MM.1S (cell line): ENCODE data around the gene SART3.

Experiments
- DNase-seq: peaks from one replicate; pipeline ENCODE4 v3.0.0-alpha.2; 2015
- H2AFZ ChIP-seq: fragments of 300-600 bp; sonication (generic); 2 replicates; pipeline ENCODE4 v1.6.0; 2016; ENCODE audit warnings: antibody characterized with exemption, low read length
- H3F3A ChIP-seq: fragments of 300-600 bp; sonication (generic); 2 replicates; pipeline ENCODE4 v1.6.1; 2016; ENCODE audit warnings: mild to moderate bottlenecking, antibody characterized with exemption, low read length, moderate library complexity, mixed read lengths; ENCODE audit not compliant: insufficient read depth
- H3K27ac ChIP-seq: fragments of 300-600 bp; sonication (generic); 2 replicates; pipeline ENCODE4 v1.5.1; 2016; ENCODE audit warnings: mild to moderate bottlenecking, low read length
- H3K27me3 ChIP-seq: fragments of 300-600 bp; sonication (generic); replicated peaks from 2 replicates; pipeline ENCODE4 v1.6.0; 2016; ENCODE audit warnings: low read length; ENCODE audit not compliant: insufficient read depth
- H3K36me3 ChIP-seq: fragments of 300-600 bp; sonication (generic); replicated peaks from 2 replicates; pipeline ENCODE4 v1.6.1; 2016; ENCODE audit warnings: mild to moderate bottlenecking, low read length, mixed read lengths; ENCODE audit not compliant: insufficient read depth
- H3K4me1 ChIP-seq: fragments of 300-600 bp; sonication (generic); 2 replicates; pipeline ENCODE4 v1.6.1; 2016; ENCODE audit warnings: low read length, mixed read lengths
- H3K4me2 ChIP-seq: fragments of 300-600 bp; sonication (generic); 2 replicates; pipeline ENCODE4 v1.6.0; 2016; ENCODE audit warnings: low read depth, low read length
- H3K4me3 ChIP-seq: fragments of 300-600 bp; sonication (generic); 2 replicates; pipeline ENCODE4 v1.5.1; 2016; ENCODE audit warnings: low read length, mixed read lengths
- H3K79me2 ChIP-seq: fragments of 300-600 bp; sonication (generic); 2 replicates; pipeline ENCODE4 v1.6.1; 2016; ENCODE audit warnings: mixed run types, low read length, mixed read lengths
- H3K9ac ChIP-seq: fragments of 300-600 bp; sonication (generic); 2 replicates; pipeline ENCODE4 v1.6.1; 2016; ENCODE audit warnings: low read length, mixed read lengths
- H3K9me2 ChIP-seq: fragments of 300-600 bp; sonication (generic); replicated peaks from 2 replicates; pipeline ENCODE4 v1.6.1; 2016; ENCODE audit warnings: mild to moderate bottlenecking, low read length, mixed read lengths; ENCODE audit not compliant: insufficient read depth
- H3K9me3 ChIP-seq: fragments of 300-600 bp; sonication (generic); replicated peaks from 2 replicates; pipeline ENCODE4 v1.6.1; 2016; ENCODE audit warnings: mild to moderate bottlenecking, low read length, mixed read lengths; ENCODE audit not compliant: insufficient read depth
- H4K20me1 ChIP-seq: fragments of 300-600 bp; sonication (generic); 2 replicates; pipeline ENCODE4 v1.6.1; 2016; ENCODE audit warnings: mild to moderate bottlenecking, low read length, moderate library complexity, mixed read lengths; ENCODE audit not compliant: insufficient read depth
- CTCF ChIP-seq: fragments of 300-600 bp; sonication (generic); IDR thresholded peaks from 2 replicates; pipeline ENCODE4 v1.5.1; 2016; ENCODE audit warnings: antibody characterized with exemption, low read length, mixed read lengths
- EZH2 ChIP-seq: fragments of 300-600 bp; sonication (generic); optimal IDR thresholded peaks from 2 replicates; pipeline ENCODE3; 2017; ENCODE audit warnings: low read depth, mild to moderate bottlenecking, antibody characterized with exemption, low read length, mixed read lengths
- EZH2phosphoT487 ChIP-seq: fragments of 300-600 bp; sonication (generic); IDR thresholded peaks from 2 replicates; pipeline ENCODE4 v1.6.1; 2018; ENCODE audit warnings: antibody characterized with exemption, low read length

The SART3 gene

DNA sequence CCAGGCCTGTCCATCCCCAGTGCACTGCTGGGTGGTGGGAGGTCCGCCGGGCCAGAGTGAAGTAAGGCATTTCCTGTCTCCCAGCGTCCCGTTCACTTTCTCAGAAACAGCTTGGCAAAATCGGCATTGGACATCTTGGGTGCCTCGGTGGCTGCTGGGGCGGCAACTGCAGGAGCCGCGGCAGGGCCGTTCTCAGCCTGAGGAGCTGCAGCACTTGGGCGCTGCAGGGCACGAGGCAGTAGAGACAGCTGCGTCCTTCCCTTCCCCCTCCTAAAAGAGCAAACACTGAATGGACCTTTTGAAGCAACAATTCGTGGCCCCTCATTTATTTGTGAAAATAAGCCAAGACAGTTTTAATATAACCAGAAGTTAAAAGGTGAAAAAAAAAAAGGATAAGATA is 37.6 kb downstream of the SART3 start:
- Histone ChIP-seq H2AFZ (no peak overlapping the region), H3K9ac (no peak overlapping the region), H3K27me3 (no peaks in the 10 kb centered on the region), H4K20me1 (peaks cover 19% of the 10 kb centered on the region), H3K9me3 (no peaks in the 10 kb centered on the region), H3K9me2 (no peaks in the 10 kb centered on the region), H3K4me2 (no peak overlapping the region), H3F3A (peaks cover 22% of the 10 kb centered on the region), H3K4me3 (no peak overlapping the region), H3K4me1 (peaks cover 15% of the 10 kb centered on the region), H3K27ac (no peak overlapping the region), H3K79me2 (peaks cover 84% of the 10 kb centered on the region), H3K36me3 (peaks cover 51% of the 10 kb centered on the region)
- no peak for DNase-seq
- no peak for TF ChIP-seq CTCF
- no peak for TF ChIP-seq EZH2phosphoT487
- TF ChIP-seq EZH2 = no peak

DNA sequence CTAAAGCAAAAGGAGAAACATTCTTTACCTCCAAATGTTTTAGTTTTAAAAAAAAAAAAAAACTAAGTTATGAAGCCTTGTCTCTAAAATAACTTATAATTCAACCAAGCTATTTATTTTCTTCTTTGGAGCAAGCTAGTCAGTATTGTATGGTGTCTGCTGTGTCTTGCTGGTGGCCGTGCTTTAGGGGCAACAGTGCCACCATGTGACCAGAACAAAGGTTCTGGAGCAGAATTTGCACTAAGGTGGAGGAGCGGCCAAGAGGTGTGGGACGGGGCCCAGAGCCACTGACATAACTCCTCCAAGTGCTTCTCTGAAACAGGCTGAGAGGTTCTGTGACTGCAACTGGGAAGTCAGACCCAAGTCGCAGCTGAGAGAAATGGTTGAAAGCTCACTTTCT is 41.4 kb downstream of the SART3 start:
- Histone ChIP-seq H3K9ac (no peak overlapping the region), H3K9me3 (no peaks in the 10 kb centered on the region), H3K36me3 (peaks cover 33% of the 10 kb centered on the region), H3K4me2 (no peak overlapping the region), H2AFZ (no peak overlapping the region), H3K79me2 (peaks cover 86% of the 10 kb centered on the region), H3K4me3 (no peak overlapping the region), H4K20me1 (peaks cover 5% of the 10 kb centered on the region; the same call in 1 of the 2 replicates), H3F3A (peaks cover 13% of the 10 kb centered on the region; the same call in 1 of the 2 replicates), H3K4me1 (0 out of 2 replicates have a peak, but pooled peaks cover 6% of the 10 kb centered on the region), H3K27me3 (no peaks in the 10 kb centered on the region), H3K9me2 (no peaks in the 10 kb centered on the region), H3K27ac (no peak overlapping the region)
- DNase-seq = no peak
- TF ChIP-seq EZH2 (no peak), CTCF (no peak), EZH2phosphoT487 (no peak)

- Histone ChIP-seq H3K27me3 (no peaks in the 10 kb centered on the region), H3K9me3 (no peaks in the 10 kb centered on the region)
Observed at GRCh38 chr12:108518716-108519496, 42.1 kb downstream of the SART3 start.

More at GRCh38 chr12:108518716-108519496, 42.1 kb downstream of the SART3 start:
- peaks cover 13% of the 10 kb centered on the region; the same call in 1 of the 2 replicates for H3F3A ChIP-seq
- H4K20me1 ChIP-seq = 0 out of 2 replicates have a peak, but pooled peaks cover 5% of the 10 kb centered on the region
- peaks cover 30% of the 10 kb centered on the region for H3K36me3 ChIP-seq
- H3K4me3 ChIP-seq = no peak overlapping the region
- peaks cover 80% of the 10 kb centered on the region for H3K79me2 ChIP-seq
- H3K27ac ChIP-seq = no peak overlapping the region
- no peak overlapping the region for H2AFZ ChIP-seq
- TF ChIP-seq EZH2phosphoT487 = no peak
- TF ChIP-seq CTCF = no peak
- TF ChIP-seq EZH2 = no peak
- H3K4me2 ChIP-seq = no peak overlapping the region
- no peaks in the 10 kb centered on the region for H3K9me2 ChIP-seq
- no peak for DNase-seq
- H3K4me1 ChIP-seq = 0 out of 2 replicates have a peak, but pooled peaks cover 6% of the 10 kb centered on the region
- H3K9ac ChIP-seq = no peak overlapping the region
